Breast epithelium (tissue), 3 donors: ENCODE data around the gene TRAIP.

Experiments
- CTCF ChIP-seq, 3 donors: fragments of 450-650 bp; IDR thresholded peaks; one replicate each; pipeline ENCODE4 v1.5.1; 2016 to 2017; ENCODE audit warnings: antibody characterized with exemption in 3 of 3, mild to moderate bottlenecking in 3 of 3, moderate library complexity in 3 of 3
- POLR2A ChIP-seq: fragments of 450-650 bp; IDR thresholded peaks from one replicate; pipeline ENCODE4 v1.6.1; 2016; ENCODE audit warnings: antibody characterized with exemption, mild to moderate bottlenecking, moderate library complexity

DNA sequence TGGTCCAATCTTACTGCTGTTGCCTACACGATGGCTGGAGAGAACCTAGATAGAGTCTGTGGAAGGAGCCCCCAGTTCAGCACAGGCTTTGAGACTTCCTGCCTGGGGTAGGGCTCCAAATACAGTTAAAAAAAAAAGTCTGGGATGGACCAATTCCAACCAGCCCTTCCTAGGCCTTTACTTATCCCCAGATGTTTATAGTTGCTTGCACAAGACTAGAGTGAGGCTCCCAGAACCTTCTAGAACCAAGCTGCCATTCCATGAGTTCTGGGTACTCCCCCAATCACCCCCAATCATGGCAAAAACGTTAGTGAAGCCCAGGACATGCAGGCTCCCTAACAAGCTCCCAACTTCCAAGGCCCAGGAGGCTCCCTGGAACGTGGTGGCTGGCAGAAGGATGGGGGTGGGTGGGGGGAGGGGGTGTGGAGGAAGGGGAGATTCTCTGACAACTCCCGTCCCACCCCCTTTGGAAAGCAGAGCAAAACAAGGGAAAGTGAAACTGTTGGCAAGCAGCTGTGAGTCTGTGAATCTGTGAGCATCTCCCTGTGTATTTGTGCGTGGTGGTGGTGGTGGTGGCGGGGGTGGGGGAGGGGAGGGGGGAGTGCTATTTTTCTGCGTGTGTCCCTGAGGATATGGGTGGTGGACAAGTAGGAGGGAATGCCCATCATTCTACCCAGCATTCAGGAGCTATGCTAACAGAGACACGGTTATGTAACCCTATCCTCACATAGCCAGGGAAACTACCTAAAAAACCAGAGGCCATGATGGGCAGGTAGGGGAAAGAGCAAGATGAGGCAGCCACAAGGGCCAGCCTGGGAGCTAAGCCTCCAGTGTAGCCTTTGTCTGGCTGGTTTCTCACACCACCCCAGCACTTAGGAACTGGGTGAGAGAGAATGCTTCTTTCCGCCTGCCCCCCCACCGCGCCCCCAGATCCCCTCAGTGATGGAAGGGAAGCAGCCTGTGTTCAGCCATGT is 45.3 kb upstream of the TRAIP start:
- TF ChIP-seq POLR2A: no peak
- TF ChIP-seq CTCF (IDR thresholded peaks at IDR 0.05): no peak
